ENCODE measurements around the gene HPGDS.

The HPGDS gene

GRCh38 chr4:94358101-94358500 is 15.5 kb upstream of the HPGDS start:
- DNase-seq (ENCODE audit: insufficient read length, low spot score): no peak
- FAIRE-seq: no peak
- TF ChIP-seq SPI1 (IDR thresholded peaks at IDR 0.05; ENCODE audit: low read depth, low read length) (no peak), POU2F2 (IDR thresholded peaks at IDR 0.05; ENCODE audit: low read depth, low read length) (no peak), PAX5 (IDR thresholded peaks at IDR 0.05; ENCODE audit: insufficient read depth, low read length, severe bottlenecking) (no peak), TAF1 (IDR thresholded peaks at IDR 0.05; ENCODE audit: low read depth, low read length) (no peak), POLR2A (IDR thresholded peaks at IDR 0.05; ENCODE audit: low read depth, low read length) (no peak), POLR2AphosphoS5 (IDR thresholded peaks at IDR 0.05; ENCODE audit: low read depth, low read length) (no peak)

- no peak for TF ChIP-seq POU2F2 (IDR thresholded peaks at IDR 0.05; ENCODE audit: low read depth, low read length)
- no peak for TF ChIP-seq PAX5 (IDR thresholded peaks at IDR 0.05; ENCODE audit: insufficient read depth, low read length, severe bottlenecking)
- no peak for TF ChIP-seq TAF1 (IDR thresholded peaks at IDR 0.05; ENCODE audit: low read depth, low read length)
- no peak for TF ChIP-seq POLR2A (IDR thresholded peaks at IDR 0.05; ENCODE audit: low read depth, low read length)
- no peak for TF ChIP-seq SPI1 (IDR thresholded peaks at IDR 0.05; ENCODE audit: low read depth, low read length)
- TF ChIP-seq POLR2AphosphoS5 (IDR thresholded peaks at IDR 0.05; ENCODE audit: low read depth, low read length): no peak
- FAIRE-seq: no peak
- no peak for DNase-seq (ENCODE audit: insufficient read length, low spot score)
These were observed 15.0 kb upstream of the HPGDS start for GRCh38 chr4:94357624-94358023.

DNA sequence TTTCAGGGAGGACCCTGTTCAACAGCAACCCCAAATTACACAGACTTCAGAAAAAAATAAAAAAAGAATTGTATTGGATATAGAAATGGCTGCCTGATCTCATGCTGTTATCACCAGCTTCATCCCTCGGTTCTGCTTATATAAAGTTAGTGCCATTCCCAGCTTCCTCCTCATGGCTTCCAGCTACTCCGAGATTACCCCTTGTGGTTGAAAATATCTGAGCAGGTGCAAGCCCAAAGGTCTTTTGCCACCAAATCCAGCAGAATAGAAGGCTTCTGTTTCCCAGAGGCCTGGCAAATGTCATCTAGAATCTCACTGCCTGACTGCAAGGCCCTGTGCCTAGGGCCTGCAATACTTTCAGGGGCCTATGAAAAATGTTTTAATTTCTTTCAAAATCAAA is 13.8 kb upstream of the HPGDS start:
- no peak for DNase-seq (ENCODE audit: insufficient read length, low spot score)
- TF ChIP-seq POLR2A (IDR thresholded peaks at IDR 0.05; ENCODE audit: low read depth, low read length) (no peak), POLR2AphosphoS5 (IDR thresholded peaks at IDR 0.05; ENCODE audit: low read depth, low read length) (no peak), PAX5 (IDR thresholded peaks at IDR 0.05; ENCODE audit: insufficient read depth, low read length, severe bottlenecking) (no peak), POU2F2 (IDR thresholded peaks at IDR 0.05; ENCODE audit: low read depth, low read length) (no peak), TAF1 (IDR thresholded peaks at IDR 0.05; ENCODE audit: low read depth, low read length) (no peak), SPI1 (IDR thresholded peaks at IDR 0.05; ENCODE audit: low read depth, low read length) (no peak)
- no peak for FAIRE-seq

DNA sequence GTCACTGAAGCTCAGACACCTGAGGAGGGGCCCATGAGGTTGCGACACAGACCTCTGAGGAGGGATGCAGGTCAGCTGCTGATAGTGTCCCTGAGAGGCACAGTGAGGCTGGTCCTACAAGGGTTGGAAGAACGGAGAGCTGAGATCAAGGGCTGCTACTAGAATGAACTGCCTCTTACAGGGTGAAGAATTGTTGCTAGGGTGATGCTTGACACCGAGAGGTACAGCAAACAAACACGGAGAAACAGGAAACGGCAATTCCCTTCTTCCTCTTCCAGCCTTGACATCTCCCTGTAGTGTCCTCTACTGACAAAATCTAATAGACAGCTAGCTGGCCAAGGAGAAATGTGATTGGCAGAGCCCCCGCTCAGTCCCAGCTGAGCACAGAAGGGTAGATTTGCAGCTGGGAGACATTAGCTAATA is 11.8 kb upstream of the HPGDS start:
- FAIRE-seq (no peak), DNase-seq (ENCODE audit: insufficient read length, low spot score) (no peak)
- TF ChIP-seq POLR2AphosphoS5 (IDR thresholded peaks at IDR 0.05; ENCODE audit: low read depth, low read length) (no peak), PAX5 (IDR thresholded peaks at IDR 0.05; ENCODE audit: insufficient read depth, low read length, severe bottlenecking) (no peak), POLR2A (IDR thresholded peaks at IDR 0.05; ENCODE audit: low read depth, low read length) (no peak), SPI1 (IDR thresholded peaks at IDR 0.05; ENCODE audit: low read depth, low read length) (no peak), TAF1 (IDR thresholded peaks at IDR 0.05; ENCODE audit: low read depth, low read length) (no peak), POU2F2 (IDR thresholded peaks at IDR 0.05; ENCODE audit: low read depth, low read length) (no peak)

GRCh38 chr4:94352996-94353395 is 10.4 kb upstream of the HPGDS start:
- FAIRE-seq (no peak), DNase-seq (ENCODE audit: insufficient read length, low spot score) (no peak)
- TF ChIP-seq TAF1 (IDR thresholded peaks at IDR 0.05; ENCODE audit: low read depth, low read length) (no peak), SPI1 (IDR thresholded peaks at IDR 0.05; ENCODE audit: low read depth, low read length) (no peak), PAX5 (IDR thresholded peaks at IDR 0.05; ENCODE audit: insufficient read depth, low read length, severe bottlenecking) (no peak), POLR2AphosphoS5 (IDR thresholded peaks at IDR 0.05; ENCODE audit: low read depth, low read length) (no peak), POU2F2 (IDR thresholded peaks at IDR 0.05; ENCODE audit: low read depth, low read length) (no peak), POLR2A (IDR thresholded peaks at IDR 0.05; ENCODE audit: low read depth, low read length) (no peak)

- DNase-seq (ENCODE audit: insufficient read length, low spot score) (no peak), FAIRE-seq (no peak)
- no peak for TF ChIP-seq POLR2AphosphoS5 (IDR thresholded peaks at IDR 0.05; ENCODE audit: low read depth, low read length)
- no peak for TF ChIP-seq SPI1 (IDR thresholded peaks at IDR 0.05; ENCODE audit: low read depth, low read length)
- no peak for TF ChIP-seq TAF1 (IDR thresholded peaks at IDR 0.05; ENCODE audit: low read depth, low read length)
- no peak for TF ChIP-seq POU2F2 (IDR thresholded peaks at IDR 0.05; ENCODE audit: low read depth, low read length)
- no peak for TF ChIP-seq PAX5 (IDR thresholded peaks at IDR 0.05; ENCODE audit: insufficient read depth, low read length, severe bottlenecking)
- TF ChIP-seq POLR2A (IDR thresholded peaks at IDR 0.05; ENCODE audit: low read depth, low read length): no peak
These were observed 9.5 kb upstream of the HPGDS start for GRCh38 chr4:94352163-94352562.

- no peak for DNase-seq (ENCODE audit: insufficient read length, low spot score)
- no peak for FAIRE-seq
- no peak for TF ChIP-seq POLR2A (IDR thresholded peaks at IDR 0.05; ENCODE audit: low read depth, low read length)
- no peak for TF ChIP-seq POLR2AphosphoS5 (IDR thresholded peaks at IDR 0.05; ENCODE audit: low read depth, low read length)
- no peak for TF ChIP-seq POU2F2 (IDR thresholded peaks at IDR 0.05; ENCODE audit: low read depth, low read length)
- no peak for TF ChIP-seq PAX5 (IDR thresholded peaks at IDR 0.05; ENCODE audit: insufficient read depth, low read length, severe bottlenecking)
- no peak for TF ChIP-seq SPI1 (IDR thresholded peaks at IDR 0.05; ENCODE audit: low read depth, low read length)
- TF ChIP-seq TAF1 (IDR thresholded peaks at IDR 0.05; ENCODE audit: low read depth, low read length): no peak
These were observed 8.7 kb upstream of the HPGDS start for GRCh38 chr4:94351319-94351718.

DNA sequence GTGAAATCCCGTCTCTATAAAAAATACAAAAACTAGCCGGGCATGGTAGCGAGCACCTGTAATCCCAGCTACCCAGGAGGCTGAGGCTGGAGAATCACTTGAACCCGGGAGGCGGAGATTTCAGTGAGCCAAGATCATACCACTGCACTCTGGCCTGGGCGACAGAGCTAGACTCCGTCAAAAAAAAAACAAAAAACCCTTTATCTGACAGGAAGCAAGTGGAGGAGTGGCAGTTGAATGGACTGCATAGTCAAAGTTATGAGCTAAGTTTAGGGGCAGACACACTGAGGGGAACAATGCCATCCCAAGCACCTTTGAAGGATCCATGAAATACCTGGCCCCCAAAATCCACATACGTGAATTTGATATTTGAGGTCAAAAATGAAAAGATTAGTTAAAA is 7.5 kb upstream of the HPGDS start:
- FAIRE-seq (no peak), DNase-seq (ENCODE audit: insufficient read length, low spot score) (no peak)
- TF ChIP-seq POLR2A (IDR thresholded peaks at IDR 0.05; ENCODE audit: low read depth, low read length) (no peak), PAX5 (IDR thresholded peaks at IDR 0.05; ENCODE audit: insufficient read depth, low read length, severe bottlenecking) (no peak), POU2F2 (IDR thresholded peaks at IDR 0.05; ENCODE audit: low read depth, low read length) (no peak), POLR2AphosphoS5 (IDR thresholded peaks at IDR 0.05; ENCODE audit: low read depth, low read length) (no peak), TAF1 (IDR thresholded peaks at IDR 0.05; ENCODE audit: low read depth, low read length) (no peak), SPI1 (IDR thresholded peaks at IDR 0.05; ENCODE audit: low read depth, low read length) (no peak)

GRCh38 chr4:94349193-94349592 is 6.6 kb upstream of the HPGDS start:
- FAIRE-seq: no peak
- TF ChIP-seq TAF1 (IDR thresholded peaks at IDR 0.05; ENCODE audit: low read depth, low read length) (no peak), POLR2A (IDR thresholded peaks at IDR 0.05; ENCODE audit: low read depth, low read length) (no peak), POU2F2 (IDR thresholded peaks at IDR 0.05; ENCODE audit: low read depth, low read length) (no peak), PAX5 (IDR thresholded peaks at IDR 0.05; ENCODE audit: insufficient read depth, low read length, severe bottlenecking) (no peak), POLR2AphosphoS5 (IDR thresholded peaks at IDR 0.05; ENCODE audit: low read depth, low read length) (no peak), SPI1 (IDR thresholded peaks at IDR 0.05; ENCODE audit: low read depth, low read length) (no peak)
- no peak for DNase-seq (ENCODE audit: insufficient read length, low spot score)

GRCh38 chr4:94348666-94349065 is 6.0 kb upstream of the HPGDS start:
- TF ChIP-seq SPI1 (IDR thresholded peaks at IDR 0.05; ENCODE audit: low read depth, low read length) (no peak), POLR2AphosphoS5 (IDR thresholded peaks at IDR 0.05; ENCODE audit: low read depth, low read length) (no peak), POLR2A (IDR thresholded peaks at IDR 0.05; ENCODE audit: low read depth, low read length) (no peak), POU2F2 (IDR thresholded peaks at IDR 0.05; ENCODE audit: low read depth, low read length) (no peak), TAF1 (IDR thresholded peaks at IDR 0.05; ENCODE audit: low read depth, low read length) (no peak), PAX5 (IDR thresholded peaks at IDR 0.05; ENCODE audit: insufficient read depth, low read length, severe bottlenecking) (no peak)
- FAIRE-seq (no peak), DNase-seq (ENCODE audit: insufficient read length, low spot score) (no peak)
